ENCODE data around the gene SMIM10L2A. TPM values are rescaled to one million over a fixed set of nuclear protein-coding genes. Genes with fewer than 3 reads are reported as not detected.

SMIM10L2A gene
- total RNA-seq, 1 experiment from 2014 or later: 18.3 TPM

DNA sequence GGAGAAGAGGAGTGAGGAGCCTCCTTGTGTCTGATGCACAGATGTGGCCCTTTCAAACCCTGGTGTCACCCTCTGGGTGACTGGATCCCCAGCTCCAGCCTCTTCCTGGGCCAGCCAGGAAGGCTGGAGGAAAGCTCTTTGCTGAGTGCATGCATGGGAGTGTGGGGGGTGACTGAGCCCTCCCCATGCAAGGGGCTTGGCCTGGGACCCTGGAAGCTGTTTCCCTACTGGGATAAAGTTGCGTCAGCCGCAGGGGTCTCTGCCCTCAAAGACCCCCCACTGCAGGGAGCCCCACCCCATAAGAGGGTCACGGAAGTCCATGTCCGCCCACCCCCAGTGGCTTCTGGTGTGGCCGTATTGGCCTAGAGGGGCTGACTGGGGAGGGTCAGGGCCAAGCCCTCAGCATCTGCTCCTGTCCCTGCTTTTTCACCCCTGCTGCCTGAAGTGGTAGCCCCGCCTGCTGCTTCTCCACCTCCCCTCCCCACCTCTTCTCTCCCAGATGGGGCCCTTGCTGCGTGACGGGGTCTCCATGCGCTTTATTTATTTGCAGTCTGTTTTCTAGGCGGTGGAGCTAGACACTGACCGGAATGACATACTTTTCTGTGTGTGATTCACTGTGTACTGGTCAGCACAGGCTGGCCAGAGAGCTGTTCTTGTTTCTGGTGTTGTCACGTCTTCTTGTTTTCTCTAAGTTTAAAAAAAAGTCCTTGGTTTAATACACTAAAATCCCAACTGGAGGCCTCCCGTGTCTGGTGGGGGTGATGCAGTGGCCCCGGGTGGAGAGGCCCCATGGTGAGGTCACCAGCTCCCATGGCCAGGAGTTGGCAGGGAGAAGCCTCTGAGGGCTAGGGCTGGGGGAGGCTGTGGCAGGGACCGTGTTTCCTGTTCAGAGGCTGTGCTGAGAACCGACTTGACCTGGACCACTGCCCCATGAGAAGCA, 3.6 kb downstream of the SMIM10L2A start:
- no peak overlapping the region for H2AFZ ChIP-seq (ENCODE audit: low read length)

More for the DNA sequence above, 3.6 kb downstream of the SMIM10L2A start:
- no peak overlapping the region for H3K14ac ChIP-seq (ENCODE audit: insufficient read depth, low read length)
- no peak overlapping the region for H4K91ac ChIP-seq (ENCODE audit: insufficient read length, low read depth, low read length)
- DNase-seq: no peak
- no CpG with 5 or more reads among the region's 16 CpGs for WGBS (ENCODE audit: extremely low coverage, insufficient read length, low lambda C conversion rate)
- TF ChIP-seq, protein P1, sequence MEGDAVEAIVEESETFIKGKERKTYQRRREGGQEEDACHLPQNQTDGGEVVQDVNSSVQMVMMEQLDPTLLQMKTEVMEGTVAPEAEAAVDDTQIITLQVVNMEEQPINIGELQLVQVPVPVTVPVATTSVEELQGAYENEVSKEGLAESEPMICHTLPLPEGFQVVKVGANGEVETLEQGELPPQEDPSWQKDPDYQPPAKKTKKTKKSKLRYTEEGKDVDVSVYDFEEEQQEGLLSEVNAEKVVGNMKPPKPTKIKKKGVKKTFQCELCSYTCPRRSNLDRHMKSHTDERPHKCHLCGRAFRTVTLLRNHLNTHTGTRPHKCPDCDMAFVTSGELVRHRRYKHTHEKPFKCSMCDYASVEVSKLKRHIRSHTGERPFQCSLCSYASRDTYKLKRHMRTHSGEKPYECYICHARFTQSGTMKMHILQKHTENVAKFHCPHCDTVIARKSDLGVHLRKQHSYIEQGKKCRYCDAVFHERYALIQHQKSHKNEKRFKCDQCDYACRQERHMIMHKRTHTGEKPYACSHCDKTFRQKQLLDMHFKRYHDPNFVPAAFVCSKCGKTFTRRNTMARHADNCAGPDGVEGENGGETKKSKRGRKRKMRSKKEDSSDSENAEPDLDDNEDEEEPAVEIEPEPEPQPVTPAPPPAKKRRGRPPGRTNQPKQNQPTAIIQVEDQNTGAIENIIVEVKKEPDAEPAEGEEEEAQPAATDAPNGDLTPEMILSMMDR (conservative IDR thresholded peaks at IDR 0.05): no peak
- no peak overlapping the region for H3K4me2 ChIP-seq (ENCODE audit: insufficient read depth, insufficient read length, low read length)
- peaks cover 19% of the 10 kb centered on the region for H3K9me3 ChIP-seq (ENCODE audit: control insufficient read depth, low read depth, low read length)
- H2AK5ac ChIP-seq (ENCODE audit: insufficient read length, low read length): no peak overlapping the region
- H3K4me1 ChIP-seq (ENCODE audit: insufficient read depth, low read length): peaks cover 4% of the 10 kb centered on the region; the same call in 1 of the 2 replicates
- H4K8ac ChIP-seq (replicated peaks; ENCODE audit: insufficient read length, low read depth, low read length): no peak overlapping the region
- H3K9ac ChIP-seq (ENCODE audit: extremely low read depth, insufficient read length, low read length): no peak overlapping the region
- no peak overlapping the region for H3K18ac ChIP-seq (ENCODE audit: insufficient read length, low read depth, low read length)
- H3K23me2 ChIP-seq (ENCODE audit: insufficient read length, low read depth, low read length, poor library complexity, severe bottlenecking): peaks cover 2% of the 10 kb centered on the region
- no peak overlapping the region for H2BK20ac ChIP-seq (ENCODE audit: low read depth, low read length, poor library complexity, severe bottlenecking)
- H2BK120ac ChIP-seq (ENCODE audit: low read depth, low read length, poor library complexity, severe bottlenecking): no peak overlapping the region
- no peaks in the 10 kb centered on the region for H3K79me1 ChIP-seq (ENCODE audit: insufficient read depth, low read depth, low read length, poor library complexity, severe bottlenecking)
- peaks cover 54 to 69% of the 10 kb centered on the region in 2 experiments for H3K9me3 Mint-ChIP-seq
- H4K5ac ChIP-seq (ENCODE audit: insufficient read length, low read depth, low read length): no peak overlapping the region
- peaks cover 8% of the 10 kb centered on the region for H3K27me3 Mint-ChIP-seq (ENCODE audit: low read depth)
- H3K4ac ChIP-seq (ENCODE audit: low read depth, low read length): no peak overlapping the region
- H3K4me1 Mint-ChIP-seq: peaks cover 16 to 25% of the 10 kb centered on the region in 2 experiments
- H2BK15ac ChIP-seq (ENCODE audit: low read depth, low read length): no peak overlapping the region
- peak overlapping the region in 2 of 3 experiments; percentile 45 to 77; a peak in 2 of 7 replicates for H3K27ac Mint-ChIP-seq
- H3K4me3 Mint-ChIP-seq: no peak overlapping the region; a peak in 1 of 5 replicates
- no peak overlapping the region for H2BK12ac ChIP-seq (ENCODE audit: insufficient read length, low read depth, low read length)
- no peaks in the 10 kb centered on the region for H3K79me2 ChIP-seq (ENCODE audit: insufficient read depth, low read length)
- no peak overlapping the region for H3K56ac ChIP-seq (ENCODE audit: insufficient read length, low read depth, low read length)
- H4K20me1 ChIP-seq (ENCODE audit: control insufficient read depth, insufficient read depth, insufficient read length): no peaks in the 10 kb centered on the region
- no peak overlapping the region for H3K27ac ChIP-seq (ENCODE audit: insufficient read length, low read depth, low read length)
- no peak overlapping the region for H3K23ac ChIP-seq (ENCODE audit: insufficient read length, low read depth, low read length)
- H3K27me3 ChIP-seq (ENCODE audit: insufficient read depth, low read length): no peaks in the 10 kb centered on the region
- H2BK5ac ChIP-seq (ENCODE audit: insufficient read length, low read length): no peak overlapping the region
- peaks cover 10 to 29% (median 29%) of the 10 kb centered on the region in 3 experiments; a peak in 6 of 7 replicates for H3K36me3 Mint-ChIP-seq (ENCODE audit: insufficient read depth in 1 of 3, low read depth in 3 of 3)
- H3T11ph ChIP-seq (ENCODE audit: low read length): no peak overlapping the region
